ENCODE measurements around the gene STIP1. TPM values are rescaled to one million over a fixed set of nuclear protein-coding genes. Genes with fewer than 3 reads are reported as not detected.
A peak's percentile ranks its signal among the peaks of the same experiment; 100 is the strongest.
"Not testable (repeated sequence)": the region's sequence is repeated elsewhere in the genome, so short reads cannot be mapped to it uniquely, and the experiment has no call there.

The STIP1 gene
- polyA plus RNA-seq, 1 donor from 2014 or later: 102 TPM

- Mint-ChIP-seq H3K4me3 (peak within 1 kb of the TSS; percentile 87 to 98 (median 96)), H3K27ac (peak within 1 kb of the TSS; percentile 99 to 100 (median 100)), H3K36me3 (peaks cover 1% of the 10 kb centered on the region), H3K27me3 (no peaks in the 10 kb centered on the region), H3K4me1 (peaks cover 33 to 40% (median 37%) of the 10 kb centered on the region in 3 donors), H3K9me3 (no peaks in the 10 kb centered on the region)
These were observed 54.7 kb downstream of the STIP1 start, which contains the start of gene FKBP2 for GRCh38 chr11:64240435-64241240. FKBP2 (plus strand) TSS chr11:64241095; CDS start chr11:64242388, 1,293 bp downstream.

- Mint-ChIP-seq H3K4me1 (peaks cover 33 to 42% (median 37%) of the 10 kb centered on the region in 3 donors), H3K36me3 (peaks cover 1% of the 10 kb centered on the region), H3K4me3 (peak overlapping the region; percentile 87 to 98 (median 96))
These were observed 55.2 kb downstream of the STIP1 start for GRCh38 chr11:64241241-64241490.

GRCh38 chr11:64241491-64242374, 55.8 kb downstream of the STIP1 start:
- H3K4me1 Mint-ChIP-seq: peaks cover 33 to 42% (median 37%) of the 10 kb centered on the region in 3 donors
- H3K4me3 Mint-ChIP-seq: peak overlapping the region; percentile 87 to 98 (median 96)
- no peaks in the 10 kb centered on the region for H3K9me3 Mint-ChIP-seq
- H3K36me3 Mint-ChIP-seq: peaks cover 1% of the 10 kb centered on the region
- H3K27ac Mint-ChIP-seq: peak overlapping the region; percentile 99 to 100 (median 100)
- no peaks in the 10 kb centered on the region for H3K27me3 Mint-ChIP-seq

More at GRCh38 chr11:64241241-64241490, 55.2 kb downstream of the STIP1 start:
- Mint-ChIP-seq H3K27ac (peak overlapping the region; percentile 99 to 100 (median 100)), H3K27me3 (no peaks in the 10 kb centered on the region), H3K9me3 (no peaks in the 10 kb centered on the region)

GRCh38 chr11:64243236-64243854, 57.4 kb downstream of the STIP1 start:
- H3K27me3 Mint-ChIP-seq: no peaks in the 10 kb centered on the region
- peak overlapping the region in 2 of 3 donors; percentile 19 to 90 for H3K27ac Mint-ChIP-seq
- peaks cover under 1% of the 10 kb centered on the region for H3K36me3 Mint-ChIP-seq
- H3K4me3 Mint-ChIP-seq: peak overlapping the region; percentile 32 to 89 (median 65)
- peaks cover 24 to 29% (median 27%) of the 10 kb centered on the region in 3 donors for H3K4me1 Mint-ChIP-seq
- no peaks in the 10 kb centered on the region for H3K9me3 Mint-ChIP-seq

- Mint-ChIP-seq H3K4me1 (peaks cover 17 to 22% (median 21%) of the 10 kb centered on the region in 3 donors), H3K27me3 (no peaks in the 10 kb centered on the region), H3K27ac (peak overlapping the region in 1 of 3 donors; percentile 90), H3K36me3 (no peaks in the 10 kb centered on the region), H3K4me3 (peak overlapping the region in 2 of 4 donors; percentile 23 to 89), H3K9me3 (no peaks in the 10 kb centered on the region)
These were observed 58.1 kb downstream of the STIP1 start for GRCh38 chr11:64244107-64244506.

- Mint-ChIP-seq H3K27ac (peak overlapping the region in 1 of 3 donors; percentile 96), H3K4me3 (peak overlapping the region in 2 of 4 donors; percentile 80 to 91), H3K36me3 (no peaks in the 10 kb centered on the region), H3K9me3 (no peaks in the 10 kb centered on the region), H3K27me3 (no peaks in the 10 kb centered on the region), H3K4me1 (peaks cover 15 to 18% (median 16%) of the 10 kb centered on the region in 3 donors)
These were observed 59.0 kb downstream of the STIP1 start for GRCh38 chr11:64244966-64245365.

GRCh38 chr11:64245401-64245796, 59.4 kb downstream of the STIP1 start:
- Mint-ChIP-seq H3K4me1 (peaks cover 11 to 14% (median 12%) of the 10 kb centered on the region in 3 donors), H3K27me3 (no peaks in the 10 kb centered on the region), H3K4me3 (peak overlapping the region; percentile 80 to 97 (median 94)), H3K36me3 (no peaks in the 10 kb centered on the region), H3K9me3 (no peaks in the 10 kb centered on the region), H3K27ac (peak overlapping the region; percentile 73 to 96 (median 78))

GRCh38 chr11:64245797-64246620, 60.0 kb downstream of the STIP1 start:
- Mint-ChIP-seq H3K4me1 (peaks cover 5 to 13% (median 12%) of the 10 kb centered on the region in 3 donors), H3K4me3 (peak overlapping the region; percentile 80 to 97 (median 94)), H3K36me3 (no peaks in the 10 kb centered on the region), H3K9me3 (no peaks in the 10 kb centered on the region), H3K27ac (peak overlapping the region; percentile 73 to 96 (median 78)), H3K27me3 (no peaks in the 10 kb centered on the region)

- Mint-ChIP-seq H3K4me1 (peaks cover 0 to 13% (median 11%) of the 10 kb centered on the region in 3 donors), H3K27ac (peak overlapping the region in 1 of 3 donors; percentile 89), H3K4me3 (peak overlapping the region; percentile 83 to 96 (median 92))
- not testable (repeated sequence) for H3K9me3 Mint-ChIP-seq, H3K36me3 Mint-ChIP-seq, H3K27me3 Mint-ChIP-seq
These were observed 60.6 kb downstream of the STIP1 start for GRCh38 chr11:64246621-64246870.

GRCh38 chr11:64246871-64247728, 61.1 kb downstream of the STIP1 start, which contains the start of gene PPP1R14B:
PPP1R14B (minus strand) TSS chr11:64246943; CDS start chr11:64246673, 270 bp downstream.
- Mint-ChIP-seq H3K27me3 (no peaks in the 10 kb centered on the region), H3K4me3 (peak within 1 kb of the TSS; percentile 83 to 97 (median 94)), H3K4me1 (peaks cover 0 to 17% (median 15%) of the 10 kb centered on the region in 3 donors), H3K36me3 (no peaks in the 10 kb centered on the region), H3K9me3 (no peaks in the 10 kb centered on the region), H3K27ac (peak within 1 kb of the TSS; percentile 77 to 96 (median 86))

- peak overlapping the region; percentile 76 to 86 (median 77) for H3K27ac Mint-ChIP-seq
- H3K36me3 Mint-ChIP-seq: no peaks in the 10 kb centered on the region
- peaks cover 0 to 17% (median 11%) of the 10 kb centered on the region in 3 donors for H3K4me1 Mint-ChIP-seq
- peak overlapping the region; percentile 67 to 91 (median 82) for H3K4me3 Mint-ChIP-seq
- H3K9me3 Mint-ChIP-seq: no peaks in the 10 kb centered on the region
- no peaks in the 10 kb centered on the region for H3K27me3 Mint-ChIP-seq
These were observed 62.0 kb downstream of the STIP1 start for GRCh38 chr11:64247729-64248531.

GRCh38 chr11:64248578-64248977, 62.6 kb downstream of the STIP1 start:
- Mint-ChIP-seq H3K4me1 (peaks cover 0 to 11% (median 11%) of the 10 kb centered on the region in 3 donors), H3K36me3 (no peaks in the 10 kb centered on the region), H3K4me3 (peak overlapping the region in 3 of 4 donors; percentile 67 to 91 (median 77)), H3K27me3 (no peaks in the 10 kb centered on the region), H3K27ac (peak overlapping the region in 2 of 3 donors; percentile 13 to 76), H3K9me3 (no peaks in the 10 kb centered on the region)

Data from IgD-negative memory B cell (primary cell).